Gastrocnemius medialis (tissue), 4 donors: ENCODE measurements around the gene BHLHA15. TPM values are rescaled to one million over a fixed set of nuclear protein-coding genes. Genes with fewer than 3 reads are reported as not detected.

Source experiments
- ATAC-seq, 2 donors: fragments of 150-250 bp; one replicate each; pipeline ENCODE4 v1.9.1; 2016
- DNase-seq, 2 donors: peaks; one replicate each; pipeline ENCODE4 v3.0.0-alpha.2; 2019
- H3K27ac ChIP-seq, 4 donors: fragments of 200-600 bp; sonication (generic); 1 replicate in 1 of 4; 2 replicates in 3 of 4; pipeline ENCODE4 v1.5.1; 2016 to 2018; ENCODE audit warnings: mild to moderate bottlenecking in 2 of 4, moderate library complexity in 1 of 4
- H3K27me3 ChIP-seq, 3 donors: fragments of 200-600 bp; sonication (generic) in 2 of 3; 1 replicate in 1 of 3; 2 replicates in 2 of 3; pipeline versions ENCODE4 v1.5.1 to v1.6.0; 2016 to 2019; ENCODE audit warnings: mild to moderate bottlenecking in 1 of 3, moderate library complexity in 1 of 3
- H3K36me3 ChIP-seq, 2 donors: fragments of 200-600 bp; sonication (generic) in 1 of 2; one replicate each; pipeline ENCODE4 v1.5.1; 2017 to 2018
- H3K4me1 ChIP-seq, 2 donors: fragments of 200-600 bp; sonication (generic) in 1 of 2; one replicate each; pipeline ENCODE4 v1.5.1; 2016 to 2017; ENCODE audit warnings: mild to moderate bottlenecking in 2 of 2
- H3K4me3 ChIP-seq, 4 donors: fragments of 200-600 bp; sonication (generic) in 3 of 4; 1 replicate in 1 of 4; 2 replicates in 3 of 4; pipeline ENCODE4 v1.5.1; 2016 to 2019; ENCODE audit warnings: mild to moderate bottlenecking in 2 of 4
- H3K9me3 ChIP-seq, 3 donors: fragments of 200-600 bp; sonication (generic) in 2 of 3; 1 replicate in 1 of 3; 2 replicates in 2 of 3; pipeline ENCODE4 v1.5.1; 2016 to 2019
- POLR2A ChIP-seq, 2 donors: fragments of 450-650 bp; IDR thresholded peaks; one replicate each; pipeline ENCODE4 v1.6.1; 2017; ENCODE audit warnings: antibody characterized with exemption in 2 of 2, mild to moderate bottlenecking in 2 of 2, moderate library complexity in 2 of 2
- in situ Hi-C, 4 donors: fragments of 200-750 bp; cut with MboI; loops; one replicate each; pipeline versions ENCODE4 v1.15.0 to v1.8.0; 2017; ENCODE audit warnings: low sequenced_read_pairs in 4 of 4
- intact Hi-C: fragments of 100-400 bp; cut with DNase I; formaldehyde crosslinking; loops from one replicate; pipeline ENCODE4 v1.15.1; 2023; ENCODE audit warnings: low total_unique reads
- total RNA-seq, 4 donors: library from RNA; depleted of rRNA; stranded (reverse); fragments of >200 nt; gene quantifications; one replicate each; pipeline versions ENCODE4 v1.1.0 to v1.2.3, GENCODE V29; 2016
- TF ChIP-seq, protein P1 (sequence below), 5 experiments: fragments of 450-650 bp in 3 of 5; fragments of 200-600 bp in 2 of 5; sonication (generic) in 2 of 5; IDR thresholded peaks in 4 of 5; conservative IDR thresholded peaks in 1 of 5; 1 replicate in 4 of 5; 2 replicates in 1 of 5; pipeline ENCODE4 v1.5.1; 2016 to 2019; ENCODE audit warnings: antibody characterized with exemption in 5 of 5, mild to moderate bottlenecking in 3 of 5, moderate library complexity in 3 of 5

The BHLHA15 gene
- total RNA-seq, 4 donors from 2014 or later, result 1.6 to 2.1 (median 1.8) TPM; not detected in 1

DNA sequence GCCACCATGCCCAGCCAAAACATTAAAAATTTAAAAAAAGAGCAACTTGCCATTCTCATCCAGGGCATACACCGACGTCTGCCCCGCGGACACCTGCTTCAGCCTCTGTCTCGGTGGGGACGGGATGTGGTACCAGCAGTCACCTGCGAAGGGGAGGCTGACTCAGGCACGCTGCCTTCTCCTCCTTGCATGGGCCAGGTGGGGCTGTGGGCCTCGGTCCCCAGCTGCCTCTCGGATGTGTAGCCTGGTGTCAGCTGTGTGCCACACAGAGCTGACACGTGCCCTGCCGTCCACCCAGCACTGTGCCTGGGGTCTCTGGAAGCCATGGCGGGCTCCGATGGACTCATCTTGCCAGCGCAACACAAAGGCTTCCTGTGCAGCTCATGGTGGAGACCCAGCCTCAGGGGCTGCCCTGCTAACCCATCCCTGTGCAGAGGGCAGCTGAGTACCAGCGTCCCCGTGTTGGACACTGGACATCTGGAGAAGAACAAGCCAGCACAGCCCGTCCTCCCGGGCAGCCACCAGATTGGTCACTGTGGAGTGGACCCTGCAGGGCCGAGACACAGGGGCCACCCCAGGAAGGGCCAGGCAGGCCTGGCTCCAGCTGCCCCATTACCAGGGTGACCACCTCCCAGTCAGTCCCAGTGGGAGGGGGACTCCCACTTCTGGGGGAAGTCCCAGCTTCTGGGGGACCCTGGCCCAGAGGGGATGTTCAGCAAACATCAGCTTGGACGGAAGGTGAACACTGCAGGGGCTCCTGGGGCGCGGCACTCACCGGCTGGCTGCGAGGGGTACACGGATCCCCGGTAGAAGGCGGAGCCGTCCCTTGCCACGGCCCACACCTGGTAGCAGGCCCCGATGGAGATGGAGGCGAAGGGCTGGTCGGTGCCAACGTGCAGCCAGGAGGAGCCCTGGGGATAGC is 10.6 kb downstream of the BHLHA15 start:
- Histone ChIP-seq H3K27ac (no peak overlapping the region), H3K4me1 (no peaks in the 10 kb centered on the region), H3K36me3 (peaks cover 0 to 38% of the 10 kb centered on the region in 2 donors), H3K9me3 (no peaks in the 10 kb centered on the region), H3K27me3 (no peaks in the 10 kb centered on the region), H3K4me3 (no peak overlapping the region)
- in situ Hi-C loops, result no loop called here
- intact Hi-C loops, result no loop called here
- DNase-seq (no peak), ATAC-seq (no peak)
- TF ChIP-seq, protein P1, sequence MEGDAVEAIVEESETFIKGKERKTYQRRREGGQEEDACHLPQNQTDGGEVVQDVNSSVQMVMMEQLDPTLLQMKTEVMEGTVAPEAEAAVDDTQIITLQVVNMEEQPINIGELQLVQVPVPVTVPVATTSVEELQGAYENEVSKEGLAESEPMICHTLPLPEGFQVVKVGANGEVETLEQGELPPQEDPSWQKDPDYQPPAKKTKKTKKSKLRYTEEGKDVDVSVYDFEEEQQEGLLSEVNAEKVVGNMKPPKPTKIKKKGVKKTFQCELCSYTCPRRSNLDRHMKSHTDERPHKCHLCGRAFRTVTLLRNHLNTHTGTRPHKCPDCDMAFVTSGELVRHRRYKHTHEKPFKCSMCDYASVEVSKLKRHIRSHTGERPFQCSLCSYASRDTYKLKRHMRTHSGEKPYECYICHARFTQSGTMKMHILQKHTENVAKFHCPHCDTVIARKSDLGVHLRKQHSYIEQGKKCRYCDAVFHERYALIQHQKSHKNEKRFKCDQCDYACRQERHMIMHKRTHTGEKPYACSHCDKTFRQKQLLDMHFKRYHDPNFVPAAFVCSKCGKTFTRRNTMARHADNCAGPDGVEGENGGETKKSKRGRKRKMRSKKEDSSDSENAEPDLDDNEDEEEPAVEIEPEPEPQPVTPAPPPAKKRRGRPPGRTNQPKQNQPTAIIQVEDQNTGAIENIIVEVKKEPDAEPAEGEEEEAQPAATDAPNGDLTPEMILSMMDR (IDR thresholded peaks at IDR 0.05 in 4 of 5, conservative IDR thresholded peaks at IDR 0.05 in 1 of 5), result no peak
- no peak for TF ChIP-seq POLR2A (IDR thresholded peaks at IDR 0.05)

DNA sequence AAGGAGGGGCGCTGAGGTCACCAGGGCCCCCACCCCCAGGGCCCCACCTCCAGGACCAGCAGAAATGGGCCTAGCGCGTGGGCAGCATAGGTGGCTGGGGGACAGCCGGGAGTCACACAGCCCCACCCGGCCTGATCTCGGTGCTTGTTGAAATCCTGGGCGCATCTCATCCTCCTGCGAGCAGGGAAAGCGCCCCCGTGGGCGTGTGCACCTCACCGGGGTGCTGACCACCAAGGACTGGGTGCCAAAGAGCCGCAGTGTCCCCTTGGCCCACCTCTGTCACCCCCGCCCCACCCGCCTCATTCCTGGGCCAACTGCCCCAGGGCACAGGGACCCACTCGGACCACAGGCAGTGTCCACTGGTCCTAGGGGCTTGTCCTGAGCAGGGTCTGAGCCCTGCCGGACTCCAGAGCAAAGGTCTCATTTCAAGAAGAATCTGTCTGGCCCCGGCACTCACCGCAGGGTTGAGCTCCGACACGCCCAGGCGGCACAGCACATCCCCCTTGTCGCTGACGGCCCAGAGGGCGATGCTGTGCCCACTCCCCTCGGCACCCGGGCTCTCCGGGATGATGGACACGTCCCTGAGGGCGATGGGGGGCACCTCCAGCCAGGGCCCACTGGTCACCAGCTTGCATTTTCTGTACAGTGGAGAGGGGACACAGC is 11.4 kb downstream of the BHLHA15 start:
- no peak for TF ChIP-seq POLR2A (IDR thresholded peaks at IDR 0.05)
- TF ChIP-seq, protein P1 (IDR thresholded peaks at IDR 0.05 in 4 of 5, conservative IDR thresholded peaks at IDR 0.05 in 1 of 5), result no peak
- no peaks in the 10 kb centered on the region for H3K27me3 ChIP-seq
- H3K27ac ChIP-seq, result no peak overlapping the region
- peaks cover 0 to 45% of the 10 kb centered on the region in 2 donors for H3K36me3 ChIP-seq
- in situ Hi-C loops (no loop called here), intact Hi-C loops (no loop called here)
- no peaks in the 10 kb centered on the region for H3K4me1 ChIP-seq
- ATAC-seq (no peak), DNase-seq (no peak)
- H3K9me3 ChIP-seq, result no peaks in the 10 kb centered on the region
- H3K4me3 ChIP-seq, result no peak overlapping the region

DNA sequence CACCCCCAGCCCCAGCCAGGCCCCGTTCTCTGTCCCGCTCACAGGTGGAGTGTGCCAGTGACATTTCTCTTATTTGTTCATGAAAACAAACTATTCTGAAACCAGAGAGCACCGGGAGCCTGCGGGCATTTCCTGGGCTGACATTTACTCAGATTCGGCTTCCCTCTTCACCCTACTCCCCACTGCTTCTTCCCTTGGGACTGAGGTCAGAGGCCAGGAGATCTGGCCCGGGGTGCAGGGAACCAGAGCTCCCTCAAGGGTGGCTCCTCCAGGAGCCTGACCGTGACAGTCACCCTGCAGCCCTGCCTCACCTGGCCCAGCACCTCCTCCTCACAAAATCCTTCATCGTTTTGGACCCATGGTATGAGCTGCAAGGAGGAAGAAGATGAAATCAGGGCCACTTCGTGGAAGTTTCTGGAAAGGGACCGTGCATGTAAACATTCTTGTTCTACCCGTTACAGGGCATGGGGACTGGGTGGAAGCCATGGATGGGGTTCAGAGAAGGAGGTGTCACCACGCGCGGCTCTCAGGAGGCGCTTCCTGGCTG is 12.2 kb downstream of the BHLHA15 start:
- in situ Hi-C loops, result no loop called here
- Histone ChIP-seq H3K9me3 (no peaks in the 10 kb centered on the region), H3K27me3 (no peaks in the 10 kb centered on the region), H3K4me1 (no peaks in the 10 kb centered on the region), H3K27ac (no peak overlapping the region), H3K36me3 (peaks cover 0 to 49% of the 10 kb centered on the region in 2 donors), H3K4me3 (no peak overlapping the region)
- TF ChIP-seq, protein P1 (IDR thresholded peaks at IDR 0.05 in 4 of 5, conservative IDR thresholded peaks at IDR 0.05 in 1 of 5), result no peak
- ATAC-seq, result no peak
- intact Hi-C loops, result no loop called here
- no peak for DNase-seq

DNA sequence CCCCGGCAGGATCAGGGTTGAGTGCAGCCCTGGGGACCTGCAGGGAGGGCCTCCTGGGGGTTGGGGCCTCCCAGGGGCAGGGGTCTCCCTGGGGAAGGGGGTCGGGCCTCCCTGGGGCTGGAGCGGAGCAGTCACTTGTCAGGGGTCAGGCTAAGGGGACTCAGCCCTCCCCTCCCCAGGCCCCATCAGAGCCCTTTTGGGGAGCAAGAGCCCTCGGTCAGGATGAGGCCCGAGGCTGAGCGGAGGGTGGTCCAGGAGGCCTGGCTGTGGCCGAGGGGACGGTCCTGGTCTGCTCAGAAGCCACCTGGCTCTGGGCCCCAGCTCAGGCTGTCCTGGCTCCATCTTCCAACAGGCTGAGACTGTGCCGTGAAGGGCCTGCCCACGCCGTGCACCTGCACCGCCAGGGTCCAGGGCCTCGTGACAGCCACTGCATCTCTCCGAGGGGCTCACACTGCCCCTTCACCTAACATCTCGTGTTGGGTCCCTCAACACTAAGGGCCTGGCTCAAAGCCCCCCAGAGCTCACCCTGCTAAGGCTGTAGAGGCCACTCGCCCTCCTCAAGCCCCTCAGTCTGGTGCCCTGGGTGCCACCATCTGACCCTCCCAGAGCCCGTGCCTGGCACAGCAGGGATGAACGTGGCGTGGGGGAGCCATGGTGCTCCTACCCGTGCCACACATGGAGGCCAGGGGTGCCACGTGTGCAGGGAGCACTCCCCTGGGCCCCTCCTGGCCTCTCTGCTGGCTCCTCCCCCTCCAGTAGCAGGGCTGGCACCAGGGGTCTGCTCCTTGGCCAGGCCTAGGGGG is 12.9 kb downstream of the BHLHA15 start:
- Histone ChIP-seq H3K27ac (no peak overlapping the region), H3K27me3 (no peaks in the 10 kb centered on the region), H3K4me3 (no peak overlapping the region), H3K36me3 (peaks cover 0 to 49% of the 10 kb centered on the region in 2 donors), H3K4me1 (peaks cover 0 to under 1% of the 10 kb centered on the region in 2 donors), H3K9me3 (no peaks in the 10 kb centered on the region)
- ATAC-seq (no peak), DNase-seq (no peak)
- in situ Hi-C loops, result no loop called here
- TF ChIP-seq, protein P1 (IDR thresholded peaks at IDR 0.05 in 4 of 5, conservative IDR thresholded peaks at IDR 0.05 in 1 of 5), result no peak
- no peak for TF ChIP-seq POLR2A (IDR thresholded peaks at IDR 0.05)
- intact Hi-C loops, result no loop called here
